ENCODE results near the gene ANXA8. TPM values are rescaled to one million over a fixed set of nuclear protein-coding genes. Genes with fewer than 3 reads are reported as not detected.
"Not testable (repeated sequence)": the region's sequence is repeated elsewhere in the genome, so short reads cannot be mapped to it uniquely, and the experiment has no call there.

Gene ANXA8
- total RNA-seq, 2 experiments from 2014 or later = not detected

- H2AFZ ChIP-seq (ENCODE audit: low read length); intact Hi-C loops (cut with micrococcal nuclease; ENCODE audit: unreplicated experiment); DNase-seq (ENCODE audit: low spot score); H3K4me1 ChIP-seq (ENCODE audit: insufficient read depth, low read length, poor library complexity, severe bottlenecking); H3K4me3 ChIP-seq (ENCODE audit: low read depth, low read length, poor library complexity, severe bottlenecking); H3K9me3 ChIP-seq (ENCODE audit: low read length); POLR2A ChIA-PET; H3K9me2 ChIP-seq (ENCODE audit: insufficient read depth, low read length); H3K36me3 ChIP-seq (ENCODE audit: insufficient read depth, low read length); CTCF ChIA-PET (ENCODE audit: unreplicated experiment); H4K20me1 ChIP-seq (ENCODE audit: insufficient read depth, low read length); H3K27ac ChIP-seq (ENCODE audit: low read depth, low read length, poor library complexity, severe bottlenecking); BruUV-seq (replicated peaks); H3K4me2 ChIP-seq (ENCODE audit: low read length); H3K79me2 ChIP-seq (ENCODE audit: insufficient read depth, low read depth, low read length): not testable (repeated sequence)
Measured at GRCh38 chr10:47467458-47467857, 16.5 kb downstream of the ANXA8 start.

- H3K27ac ChIP-seq (ENCODE audit: low read depth, low read length, poor library complexity, severe bottlenecking); H4K20me1 ChIP-seq (ENCODE audit: insufficient read depth, low read length); H3K4me2 ChIP-seq (ENCODE audit: low read length); H2AFZ ChIP-seq (ENCODE audit: low read length); POLR2A ChIA-PET; intact Hi-C loops (cut with micrococcal nuclease; ENCODE audit: unreplicated experiment); H3K79me2 ChIP-seq (ENCODE audit: insufficient read depth, low read depth, low read length); H3K9me3 ChIP-seq (ENCODE audit: low read length); DNase-seq (ENCODE audit: low spot score); CTCF ChIA-PET (ENCODE audit: unreplicated experiment); H3K4me3 ChIP-seq (ENCODE audit: low read depth, low read length, poor library complexity, severe bottlenecking); H3K4me1 ChIP-seq (ENCODE audit: insufficient read depth, low read length, poor library complexity, severe bottlenecking); H3K36me3 ChIP-seq (ENCODE audit: insufficient read depth, low read length); H3K9me2 ChIP-seq (ENCODE audit: insufficient read depth, low read length); BruUV-seq (replicated peaks): not testable (repeated sequence)
Measured at GRCh38 chr10:47465216-47465917, 18.5 kb downstream of the ANXA8 start.

DNA sequence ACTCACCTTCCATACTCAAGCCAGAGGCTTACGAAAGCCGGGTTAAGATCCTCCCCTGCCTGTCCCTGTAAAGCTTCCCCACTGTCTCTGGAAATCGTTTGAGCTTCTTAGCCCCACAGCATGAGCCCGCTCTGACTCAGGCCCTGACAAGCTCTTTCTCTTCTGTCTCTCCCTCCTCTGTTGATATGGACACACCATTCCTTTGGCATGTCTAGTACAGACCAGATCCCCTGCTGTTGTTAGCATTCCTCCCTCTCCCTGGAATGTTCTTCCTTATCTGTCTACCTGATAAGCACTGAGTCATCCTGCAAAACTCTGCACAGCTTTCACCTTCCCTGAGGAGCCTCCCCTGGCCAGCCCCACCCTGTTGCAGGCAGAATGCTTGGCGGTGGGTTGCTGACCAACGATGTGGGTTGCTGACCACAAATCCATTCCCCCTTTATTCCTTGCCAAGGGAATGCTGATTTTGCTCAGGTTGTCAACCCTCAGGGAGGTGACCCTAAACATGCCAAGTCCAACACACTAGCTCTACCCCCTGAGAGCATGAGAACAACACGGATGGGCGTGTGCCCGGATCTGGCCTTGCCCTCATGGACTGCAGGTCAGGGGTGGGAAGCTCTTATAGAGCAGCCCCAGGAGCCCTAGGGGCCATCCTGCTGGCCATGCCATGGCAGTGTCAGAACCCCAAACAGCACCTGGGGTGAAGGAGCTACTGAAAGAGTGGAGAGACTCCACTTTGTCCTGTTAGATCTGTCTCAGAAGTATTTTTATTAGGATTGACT lies 21.1 kb downstream of the ANXA8 start:
- not testable (repeated sequence) for DNase-seq (ENCODE audit: low spot score); BruUV-seq (replicated peaks)

GRCh38 chr10:47461261-47461687 lies 22.6 kb downstream of the ANXA8 start:
- H3K4me2 ChIP-seq (ENCODE audit: low read length); H3K9me2 ChIP-seq (ENCODE audit: insufficient read depth, low read length); H3K27ac ChIP-seq (ENCODE audit: low read depth, low read length, poor library complexity, severe bottlenecking); intact Hi-C loops (cut with micrococcal nuclease; ENCODE audit: unreplicated experiment); H3K9me3 ChIP-seq (ENCODE audit: low read length); POLR2A ChIA-PET; H2AFZ ChIP-seq (ENCODE audit: low read length); H4K20me1 ChIP-seq (ENCODE audit: insufficient read depth, low read length); CTCF ChIA-PET (ENCODE audit: unreplicated experiment); H3K4me1 ChIP-seq (ENCODE audit: insufficient read depth, low read length, poor library complexity, severe bottlenecking); BruUV-seq (replicated peaks); H3K79me2 ChIP-seq (ENCODE audit: insufficient read depth, low read depth, low read length); DNase-seq (ENCODE audit: low spot score); H3K36me3 ChIP-seq (ENCODE audit: insufficient read depth, low read length); H3K4me3 ChIP-seq (ENCODE audit: low read depth, low read length, poor library complexity, severe bottlenecking): not testable (repeated sequence)

More for the DNA sequence above, 21.1 kb downstream of the ANXA8 start:
- CTCF ChIA-PET (ENCODE audit: unreplicated experiment); H3K9me2 ChIP-seq (ENCODE audit: insufficient read depth, low read length); H4K20me1 ChIP-seq (ENCODE audit: insufficient read depth, low read length); H3K27ac ChIP-seq (ENCODE audit: low read depth, low read length, poor library complexity, severe bottlenecking); H2AFZ ChIP-seq (ENCODE audit: low read length); H3K4me2 ChIP-seq (ENCODE audit: low read length); H3K9me3 ChIP-seq (ENCODE audit: low read length); intact Hi-C loops (cut with micrococcal nuclease; ENCODE audit: unreplicated experiment); POLR2A ChIA-PET; H3K36me3 ChIP-seq (ENCODE audit: insufficient read depth, low read length); H3K79me2 ChIP-seq (ENCODE audit: insufficient read depth, low read depth, low read length); H3K4me1 ChIP-seq (ENCODE audit: insufficient read depth, low read length, poor library complexity, severe bottlenecking); H3K4me3 ChIP-seq (ENCODE audit: low read depth, low read length, poor library complexity, severe bottlenecking): not testable (repeated sequence)

All from OCI-LY7 (cell line).